ENCODE data around the gene NUP54. TPM values are rescaled to one million over a fixed set of nuclear protein-coding genes. Genes with fewer than 3 reads are reported as not detected.

Gene NUP54
- total and polyA plus RNA-seq, 9 of the 15 experiments (the other 6 are each of a cell fraction or from before 2014, with no cell fraction given), result 29.6 to 115 (median 67.7) TPM

- TF ChIP-seq E2F8 (IDR thresholded peaks at IDR 0.05; ENCODE audit: low read depth, partially characterized antibody), result no peak
- no peak for TF ChIP-seq ZNF134 (CRISPR knock-in tag; conservative IDR thresholded peaks at IDR 0.05)
- TF ChIP-seq L3MBTL2 (IDR thresholded peaks at IDR 0.05), result no peak
Measured at GRCh38 chr4:76117536-76117935, 30.7 kb downstream of the NUP54 start (continued).

- ATAC-seq (no peak), DNase-seq (ENCODE audit: extremely low read depth in 1 of 4, low spot score in 3 of 4) (no peak), FAIRE-seq (no peak)
- Histone ChIP-seq H3K36me3 (ENCODE audit: control insufficient read depth, insufficient read depth, low read length) (peaks cover 82% of the 10 kb centered on the region), H3K9me3 (replicated peaks; ENCODE audit: control insufficient read depth, insufficient read depth, low read depth, low read length) (no peaks in the 10 kb centered on the region), H3K9ac (ENCODE audit: insufficient read depth in 1 of 2, low read depth in 2 of 2, low read length in 2 of 2) (no peak overlapping the region), H3K27me3 (ENCODE audit: control insufficient read depth in 2 of 2, insufficient read depth in 2 of 2, low read length in 2 of 2) (no peaks in the 10 kb centered on the region), H3K79me2 (ENCODE audit: control insufficient read depth, insufficient read depth, low read length) (no peaks in the 10 kb centered on the region), H3K4me2 (ENCODE audit: insufficient read depth, low read length) (no peak overlapping the region), H3K4me3 (no peak overlapping the region), H3K9me1 (ENCODE audit: control insufficient read depth, insufficient read depth, low read length) (no peaks in the 10 kb centered on the region), H3K4me1 (replicated peaks in 1 of 2; ENCODE audit: control insufficient read depth in 2 of 2, insufficient read depth in 2 of 2, low read length in 2 of 2) (no peaks in the 10 kb centered on the region), H4K20me1 (replicated peaks; ENCODE audit: control insufficient read depth, insufficient read depth, low read length) (no peaks in the 10 kb centered on the region), H2AFZ (ENCODE audit: low read depth, low read length) (no peak overlapping the region), H3K27ac (ENCODE audit: extremely low read depth, low read depth, low read length) (no peak overlapping the region)
- in situ Hi-C loops (cut with MboI) (no loop called here), intact Hi-C loops (cut with micrococcal nuclease) (no loop called here)
- ChIA-PET POLR2A (no interaction called here), CTCF (ENCODE audit: low intra/inter-chr PET ratio) (interaction anchor here (0.6 to 0.7 kb wide), 2 partner anchors 27 to 516 kb away, joined by 3 read pairs; no protein-coding TSS in a partner anchor)
- 100% methylated on average over 1 of the region's 1 CpG for WGBS (ENCODE audit: insufficient coverage, low coverage, missing lambda C conversion rate)
- no peak for TF ChIP-seq CCNT2 (IDR thresholded peaks at IDR 0.05; ENCODE audit: borderline replicate concordance, extremely low read depth, insufficient read length, low read depth, low read length)
- no peak for TF ChIP-seq STAT5A (IDR thresholded peaks at IDR 0.05; ENCODE audit: borderline replicate concordance, low read length)
- no peak for TF ChIP-seq TCFL5 (CRISPR knock-in tag; conservative IDR thresholded peaks at IDR 0.05)
- peak; percentile 52; the same call in 1 of the 2 replicates for TF ChIP-seq CEBPB (tag; IDR thresholded peaks at IDR 0.05)
- no peak for TF ChIP-seq DIDO1 (tag; IDR thresholded peaks at IDR 0.05; ENCODE audit: low read depth)
- BruUV-seq (replicated peaks), result no TSS peak
Measured at GRCh38 chr4:76116821-76117220, 31.4 kb downstream of the NUP54 start.

Data from K562 (cell line).